Measurements from ENCODE around the gene PPP2R2C.

PPP2R2C gene

DNA sequence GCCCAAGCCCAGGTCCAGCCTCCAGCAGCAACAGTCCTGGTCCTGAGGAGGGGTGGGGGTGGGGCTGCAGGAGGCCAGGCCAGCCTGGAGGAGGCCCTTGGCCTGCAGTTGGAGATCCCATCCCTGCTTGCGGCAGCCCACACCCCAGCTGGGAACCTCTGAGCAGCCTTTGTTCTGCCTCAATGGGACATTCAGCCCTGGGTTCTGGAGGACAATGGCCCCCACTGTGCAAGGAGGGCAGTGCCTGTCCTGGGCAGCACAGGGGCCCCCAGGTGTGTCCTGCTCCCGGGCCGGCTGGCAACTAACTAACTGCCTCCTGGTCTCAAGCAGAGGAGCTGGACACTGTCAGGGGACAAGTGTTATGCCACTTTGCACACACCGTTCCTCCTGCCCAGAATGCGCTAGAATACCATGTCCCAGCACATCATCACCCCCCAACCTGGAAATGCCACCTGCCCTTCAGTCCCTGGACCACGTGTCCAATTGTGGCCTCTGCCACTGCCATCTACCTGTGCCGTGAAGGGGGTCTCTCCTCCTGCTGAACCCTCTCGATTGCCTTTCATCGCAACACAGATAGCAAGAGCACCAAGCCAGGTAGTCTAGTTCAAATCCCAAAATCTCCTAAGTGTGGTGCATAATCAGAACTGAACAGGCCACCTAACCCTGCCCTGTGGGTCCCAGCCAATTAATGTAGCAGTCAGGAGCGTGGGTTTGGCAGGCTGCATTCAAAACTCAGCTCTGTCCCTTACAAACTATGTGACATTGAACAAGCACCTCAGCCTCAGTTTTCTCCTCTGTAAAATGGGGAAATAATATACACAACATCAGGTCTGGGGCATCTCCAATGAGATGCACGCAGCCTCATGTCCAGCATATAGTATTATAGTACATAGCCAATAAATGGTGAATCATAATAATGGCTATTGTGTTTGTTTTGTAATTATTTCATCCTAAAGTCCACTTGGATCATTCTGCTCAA, 8.8 kb downstream of the PPP2R2C start:
- H3K4me3 ChIP-seq (ENCODE audit: low read depth, low read length), result no peak overlapping the region
- TF ChIP-seq, protein P1, sequence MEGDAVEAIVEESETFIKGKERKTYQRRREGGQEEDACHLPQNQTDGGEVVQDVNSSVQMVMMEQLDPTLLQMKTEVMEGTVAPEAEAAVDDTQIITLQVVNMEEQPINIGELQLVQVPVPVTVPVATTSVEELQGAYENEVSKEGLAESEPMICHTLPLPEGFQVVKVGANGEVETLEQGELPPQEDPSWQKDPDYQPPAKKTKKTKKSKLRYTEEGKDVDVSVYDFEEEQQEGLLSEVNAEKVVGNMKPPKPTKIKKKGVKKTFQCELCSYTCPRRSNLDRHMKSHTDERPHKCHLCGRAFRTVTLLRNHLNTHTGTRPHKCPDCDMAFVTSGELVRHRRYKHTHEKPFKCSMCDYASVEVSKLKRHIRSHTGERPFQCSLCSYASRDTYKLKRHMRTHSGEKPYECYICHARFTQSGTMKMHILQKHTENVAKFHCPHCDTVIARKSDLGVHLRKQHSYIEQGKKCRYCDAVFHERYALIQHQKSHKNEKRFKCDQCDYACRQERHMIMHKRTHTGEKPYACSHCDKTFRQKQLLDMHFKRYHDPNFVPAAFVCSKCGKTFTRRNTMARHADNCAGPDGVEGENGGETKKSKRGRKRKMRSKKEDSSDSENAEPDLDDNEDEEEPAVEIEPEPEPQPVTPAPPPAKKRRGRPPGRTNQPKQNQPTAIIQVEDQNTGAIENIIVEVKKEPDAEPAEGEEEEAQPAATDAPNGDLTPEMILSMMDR (conservative IDR thresholded peaks at IDR 0.05; ENCODE audit: low read depth, low read length), result no peak
- no peak for DNase-seq (ENCODE audit: low read depth)

DNA sequence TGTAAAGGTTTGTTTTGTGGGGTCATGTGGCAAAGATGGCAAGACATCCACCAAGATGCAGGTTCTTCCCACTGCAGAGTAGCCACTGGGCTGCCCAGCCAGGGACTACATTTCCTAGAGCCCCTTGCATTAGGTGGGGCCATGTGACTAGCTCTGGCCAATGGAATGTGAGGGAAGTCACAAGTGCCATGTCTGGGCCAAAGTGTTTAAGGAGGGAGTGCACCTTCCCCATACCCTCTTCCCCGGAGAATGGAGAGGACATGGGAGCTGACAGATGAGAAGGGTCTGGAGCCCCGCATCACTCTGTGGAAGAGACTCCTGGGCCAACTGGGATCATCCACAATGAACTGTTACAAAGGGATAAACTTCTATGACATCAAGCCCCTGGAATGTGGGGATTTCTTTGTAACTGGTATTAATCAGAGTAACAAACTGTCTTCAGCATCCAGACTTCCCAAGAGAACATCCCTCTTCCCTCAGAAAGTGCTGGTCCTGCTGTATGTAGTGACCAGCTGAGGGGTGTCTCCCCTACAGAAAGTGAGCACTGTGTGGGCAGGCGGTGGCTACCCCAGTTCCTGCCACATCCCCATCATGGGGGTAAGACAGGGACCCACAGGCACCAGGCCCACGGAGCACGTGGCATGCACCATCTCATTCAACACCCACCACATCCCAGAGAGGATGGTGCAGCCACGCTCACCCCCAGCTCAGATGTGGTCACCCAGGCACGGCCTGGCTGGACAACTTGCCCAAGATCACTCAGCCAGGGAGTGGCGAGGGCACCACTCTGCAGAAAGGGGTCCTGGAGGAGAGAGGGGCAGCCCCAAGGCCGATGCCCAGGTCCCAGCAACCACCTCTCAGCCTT, 10.9 kb downstream of the PPP2R2C start:
- DNase-seq (ENCODE audit: low read depth), result no peak
- TF ChIP-seq, protein P1 (conservative IDR thresholded peaks at IDR 0.05; ENCODE audit: low read depth, low read length), result no peak
- no peak overlapping the region for H3K4me3 ChIP-seq (ENCODE audit: low read depth, low read length)

DNA sequence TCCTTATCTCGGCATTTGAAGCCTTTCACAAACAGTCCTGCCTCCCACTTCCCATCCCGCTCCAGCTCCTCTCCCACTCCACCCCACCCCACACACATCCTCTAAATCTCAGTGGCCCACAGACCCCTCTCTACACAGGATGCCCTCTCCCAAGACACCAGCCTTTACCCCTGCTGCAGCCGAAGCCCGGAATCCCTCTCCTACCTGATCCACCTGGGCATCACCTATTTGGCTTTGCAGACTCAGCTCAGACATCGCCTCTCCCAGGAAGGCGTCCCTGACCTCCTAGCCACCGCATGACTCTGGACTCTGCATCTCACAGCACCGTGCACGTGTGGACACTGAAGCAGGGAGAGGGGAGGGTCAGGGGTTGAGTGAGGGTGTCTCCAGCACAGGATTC, 11.5 kb downstream of the PPP2R2C start:
- no peak overlapping the region for H3K4me3 ChIP-seq (ENCODE audit: low read depth, low read length)
- DNase-seq (ENCODE audit: low read depth), result no peak
- TF ChIP-seq, protein P1 (conservative IDR thresholded peaks at IDR 0.05; ENCODE audit: low read depth, low read length), result no peak

DNA sequence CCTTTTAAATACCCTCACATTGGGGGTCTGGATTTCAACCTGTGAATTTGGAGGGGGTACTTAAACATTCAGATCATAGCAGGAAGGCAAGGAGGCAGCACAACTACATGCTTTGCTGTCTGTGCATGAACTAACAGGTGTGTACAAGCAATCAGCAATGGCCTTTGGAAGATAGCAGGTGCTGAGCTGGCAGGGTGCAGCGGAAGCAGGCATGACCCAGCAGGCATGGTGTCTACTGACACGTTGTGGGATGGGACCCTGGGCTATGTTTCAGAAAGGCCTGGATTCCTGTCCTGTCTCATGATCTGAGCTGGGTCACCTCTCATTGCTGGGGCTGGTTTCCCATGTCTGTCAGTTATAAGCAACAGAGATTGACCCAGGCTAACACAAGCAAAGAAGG, 13.9 kb downstream of the PPP2R2C start:
- H3K4me3 ChIP-seq (ENCODE audit: low read depth, low read length), result no peak overlapping the region
- TF ChIP-seq, protein P1 (conservative IDR thresholded peaks at IDR 0.05; ENCODE audit: low read depth, low read length), result no peak
- no peak for DNase-seq (ENCODE audit: low read depth)

DNA sequence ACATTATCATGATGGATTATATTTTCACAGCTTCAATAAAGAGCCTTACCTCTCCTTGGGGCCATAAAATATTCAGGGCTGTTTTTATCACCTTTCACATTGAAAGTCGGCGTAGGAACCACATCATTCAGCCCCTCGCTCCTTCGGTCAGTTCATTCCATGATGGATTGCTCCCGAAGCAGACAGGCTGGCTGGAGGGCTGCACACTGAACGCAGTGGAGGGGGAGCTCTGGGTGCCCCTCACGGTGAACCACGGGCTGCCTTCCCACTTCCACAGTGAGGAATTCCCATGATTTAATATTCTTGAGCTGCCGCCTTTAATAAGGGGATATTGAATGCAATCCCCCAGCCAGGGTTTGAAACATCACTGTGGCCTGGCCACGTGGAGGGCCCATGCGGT, 16.0 kb downstream of the PPP2R2C start:
- no peak overlapping the region for H3K4me3 ChIP-seq (ENCODE audit: low read depth, low read length)
- TF ChIP-seq, protein P1 (conservative IDR thresholded peaks at IDR 0.05; ENCODE audit: low read depth, low read length), result no peak
- DNase-seq (ENCODE audit: low read depth), result no peak

DNA sequence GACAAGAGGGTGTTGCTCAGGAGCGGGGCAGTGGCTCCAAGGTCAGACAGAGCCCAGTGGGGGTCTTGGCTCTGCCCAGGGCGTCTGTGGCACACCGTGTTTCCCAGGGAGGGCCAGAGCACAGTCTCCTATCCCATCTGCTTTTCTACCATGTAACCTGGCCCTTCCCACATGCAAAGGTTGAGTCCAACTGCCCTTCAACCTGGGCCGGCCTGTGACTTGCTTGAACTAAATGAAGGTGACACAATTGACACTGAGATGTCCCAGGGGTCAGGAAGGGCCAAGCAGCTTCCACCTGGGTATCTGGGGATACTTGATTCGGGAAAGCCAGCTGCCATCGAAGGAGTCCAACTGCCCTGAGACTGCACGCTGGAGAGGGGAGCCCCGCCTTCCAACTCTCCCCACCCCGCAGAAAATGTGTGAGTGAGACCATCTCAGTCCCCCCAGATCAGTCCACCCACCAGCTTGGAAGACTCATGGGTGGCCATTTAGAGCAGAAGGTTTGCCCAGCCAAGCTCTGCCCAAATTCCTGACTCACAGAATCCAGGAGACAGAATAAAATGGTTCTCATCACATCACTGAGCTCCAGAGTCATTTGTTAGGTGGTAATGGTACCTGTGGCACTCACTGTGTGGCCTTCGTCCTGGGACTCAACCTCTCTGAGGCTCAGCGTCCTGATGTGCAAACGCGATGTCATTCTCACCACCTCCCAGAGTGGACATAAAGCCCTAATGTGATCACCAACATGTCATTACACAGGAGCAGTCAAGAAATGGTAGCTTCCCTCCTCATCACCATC, 18.1 kb downstream of the PPP2R2C start:
- TF ChIP-seq, protein P1 (conservative IDR thresholded peaks at IDR 0.05; ENCODE audit: low read depth, low read length), result no peak
- no peak overlapping the region for H3K4me3 ChIP-seq (ENCODE audit: low read depth, low read length)
- no peak for DNase-seq (ENCODE audit: low read depth)
